SH-SY5Y (cell line): ENCODE data around the gene SND1.

Experiments used
- GATA2 ChIP-seq: IDR thresholded peaks from 2 replicates; pipeline ENCODE4 v1.6.1; 2011; ENCODE audit warnings: mild to moderate bottlenecking, low read depth, low read length
- GATA3 ChIP-seq: IDR thresholded peaks from 2 replicates; pipeline ENCODE4 v1.6.1; 2011; ENCODE audit warnings: low read depth, mild to moderate bottlenecking, low read length, moderate library complexity

DNA sequence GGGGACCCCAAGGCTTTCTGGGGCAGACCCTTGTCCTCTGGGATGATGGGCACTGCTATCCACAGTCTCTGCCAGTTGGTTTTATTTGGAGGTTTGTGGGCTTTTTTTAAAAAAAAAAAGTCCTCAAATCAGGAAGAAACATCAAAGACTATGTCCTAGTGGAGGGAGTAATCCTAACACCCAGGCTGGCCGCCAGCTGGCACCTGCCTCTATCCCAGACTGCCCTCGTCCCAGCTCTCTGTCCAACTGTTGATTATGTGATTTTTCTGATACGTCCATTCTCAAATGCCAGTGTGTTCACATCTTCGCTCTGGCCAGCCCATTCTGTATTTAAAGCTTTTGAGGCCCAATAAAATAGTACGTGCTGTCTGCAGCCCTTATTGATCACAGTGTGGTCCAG, 440.2 kb downstream of the SND1 start:
- no peak for TF ChIP-seq GATA2
- TF ChIP-seq GATA3 = no peak
